Hepatocyte (in vitro differentiated cells): ENCODE data around the gene TLR1.

ENCODE experiments used
- CTCF ChIP-seq: fragments of 200-600 bp; sonication (generic); IDR thresholded peaks from 2 replicates; pipeline ENCODE4 v1.5.1; 2016; ENCODE audit warnings: antibody characterized with exemption, mild to moderate bottlenecking; ENCODE audit not compliant: poor library complexity
- EZH2 ChIP-seq: fragments of 200-600 bp; sonication (generic); IDR thresholded peaks from 2 replicates; pipeline ENCODE4 v1.6.1; 2016; ENCODE audit warnings: antibody characterized with exemption, mild to moderate bottlenecking, borderline replicate concordance
- EZH2phosphoT487 ChIP-seq: fragments of 200-600 bp; sonication (generic); IDR thresholded peaks from one replicate; pipeline ENCODE4 v1.6.1; 2018; ENCODE audit warnings: antibody characterized with exemption, mild to moderate bottlenecking, low read depth, moderate library complexity; ENCODE audit not compliant: unreplicated experiment, severe bottlenecking

GRCh38 chr4:38791010-38791409 is 13.6 kb downstream of the TLR1 start:
- TF ChIP-seq CTCF: no peak
- TF ChIP-seq EZH2: no peak
- no peak for TF ChIP-seq EZH2phosphoT487
